T-cell (primary cell): ENCODE measurements around the gene PAPSS2. TPM values are rescaled to one million over a fixed set of nuclear protein-coding genes. Genes with fewer than 3 reads are reported as not detected.

ENCODE experiments used
- ATAC-seq, 4 experiments: fragments of 200-7000 bp in 3 of 4; fragments of 150-1000 bp in 1 of 4; cut with Tn5 transposase; replicated peaks in 1 of 4; 1 replicate in 3 of 4; 2 replicates in 1 of 4; pipeline ENCODE4 v1.10.0; 2021; ENCODE audit warnings: moderate library complexity in 3 of 4, mild to moderate bottlenecking in 2 of 4, moderate number of reproducible peaks in 1 of 4
- CTCF ChIA-PET, 2 donors: fragments of 300-600 bp; sonication (Branson Sonifier 250); formaldehyde crosslinking; loops; one replicate each; lab custom pipeline; 2022; ENCODE audit warnings: antibody characterized with exemption in 2 of 2; lab: Charles Lee
- POLR2A ChIA-PET, 2 donors: fragments of 300-600 bp; sonication (Branson Sonifier 250); formaldehyde crosslinking; loops; one replicate each; lab custom pipeline; 2022; ENCODE audit warnings: antibody characterized with exemption in 2 of 2; lab: Charles Lee
- DNase-seq, 35 experiments: peaks; one replicate each; pipeline versions ENCODE4 v3.0.0 to v3.0.0-alpha.2; 2013 to 2023
- H3K27ac ChIP-seq: one replicate; pipeline ENCODE4 v1.5.1; 2013; ENCODE audit warnings: low read length
- H3K27me3 ChIP-seq, 2 experiments: replicated peaks in 1 of 2; 1 replicate in 1 of 2; 2 replicates in 1 of 2; pipeline versions ENCODE4 v1.6.1 to v1.7.0; 2013; ENCODE audit warnings: low read length in 1 of 2, mixed read lengths in 1 of 2; ENCODE audit not compliant: control insufficient read depth in 2 of 2, insufficient read depth in 2 of 2; ENCODE audit errors: extremely low read depth in 1 of 2
- H3K36me3 ChIP-seq, 2 donors: 1 replicate in 1 of 2; 2 replicates in 1 of 2; pipeline versions ENCODE4 v1.6.1 to v1.7.0; 2013; ENCODE audit warnings: low read length in 1 of 2; ENCODE audit not compliant: control insufficient read depth in 2 of 2, insufficient read depth in 1 of 2; ENCODE audit errors: extremely low read depth in 1 of 2
- H3K4me1 ChIP-seq, 2 experiments: 1 replicate in 1 of 2; 2 replicates in 1 of 2; pipeline versions ENCODE4 v1.6.1 to v1.7.0; 2013; ENCODE audit warnings: low read length in 2 of 2, mixed read lengths in 1 of 2; ENCODE audit not compliant: insufficient read depth in 2 of 2, control insufficient read depth in 1 of 2; ENCODE audit errors: extremely low read depth in 1 of 2
- H3K4me3 ChIP-seq, 2 donors: 1 replicate in 1 of 2; 2 replicates in 1 of 2; pipeline versions ENCODE4 v1.5.1 to v1.7.0; 2013; ENCODE audit warnings: mild to moderate bottlenecking in 2 of 2, low read length in 1 of 2, moderate library complexity in 1 of 2; ENCODE audit not compliant: control insufficient read depth in 1 of 2; ENCODE audit errors: extremely low read depth in 1 of 2
- H3K9me3 ChIP-seq: 2 replicates; pipeline ENCODE4 v1.7.0; 2013
- H3K27ac Mint-ChIP-seq, 2 donors: one replicate each; pipeline ENCODE4 v1.8.0; 2020 to 2021; ENCODE audit warnings: mild to moderate bottlenecking in 2 of 2, mixed read lengths in 2 of 2
- H3K27me3 Mint-ChIP-seq, 2 donors: one replicate each; pipeline ENCODE4 v1.8.0; 2021 to 2022; ENCODE audit warnings: mixed read lengths in 2 of 2
- H3K36me3 Mint-ChIP-seq: one replicate; pipeline ENCODE4 v1.8.0; 2021; ENCODE audit warnings: mixed read lengths
- H3K4me1 Mint-ChIP-seq, 3 donors: one replicate each; pipeline ENCODE4 v1.8.0; 2020 to 2022; ENCODE audit warnings: mixed read lengths in 3 of 3, mild to moderate bottlenecking in 1 of 3
- H3K4me3 Mint-ChIP-seq, 3 donors: one replicate each; pipeline ENCODE4 v1.8.0; 2020 to 2022; ENCODE audit warnings: mild to moderate bottlenecking in 3 of 3, mixed read lengths in 3 of 3, moderate library complexity in 3 of 3
- H3K9me3 Mint-ChIP-seq, 3 donors: one replicate each; pipeline ENCODE4 v1.8.0; 2020 to 2022; ENCODE audit warnings: mixed read lengths in 3 of 3
- WGBS: methylation state at CpG from one replicate; pipeline ENCODE4 v1.1.5; 2013; ENCODE audit warnings: missing lambda C conversion rate; ENCODE audit not compliant: insufficient coverage; 5-methylcytosine and 5-hydroxymethylcytosine counted together
- total RNA-seq, 35 experiments: library from RNA in 6 of 35; stranded (reverse) in 6 of 35; fragments of 120-200 nt in 1 of 35; gene quantifications; one replicate each; pipeline versions ENCODE4 v1.2.1 to v1.2.4 and lab custom pipeline; 2013 to 2026

Gene PAPSS2
- total RNA-seq, 5 donors from 2014 or later (not counting 1 experiment from before 2014, with no cell fraction given) = 0.35 to 1.8 (median 0.61) TPM; not detected in 2

GRCh38 chr10:87694011-87694794 is 34.5 kb downstream of the PAPSS2 start:
- H3K27me3 ChIP-seq = peaks cover 0 to 7% of the 10 kb centered on the region in 2 experiments
- H3K27me3 Mint-ChIP-seq = peaks cover 3 to 9% of the 10 kb centered on the region in 2 donors
- 93% methylated on average over 2 of the region's 4 CpGs for WGBS
- no peaks in the 10 kb centered on the region for H3K9me3 ChIP-seq
- no peaks in the 10 kb centered on the region for H3K4me1 ChIP-seq
- no peak overlapping the region for H3K4me3 ChIP-seq
- DNase-seq (no peak), ATAC-seq (no peak)
- H3K4me1 Mint-ChIP-seq = no peaks in the 10 kb centered on the region
- H3K9me3 Mint-ChIP-seq = no peaks in the 10 kb centered on the region
- ChIA-PET CTCF (interaction anchor here in 1 of 2 donors (0.6 kb wide), 1 partner anchor 1001 kb away, joined by 3 read pairs; no protein-coding TSS in a partner anchor), POLR2A (interaction anchor here in 1 of 2 donors (0.5 kb wide), 1 partner anchor 1238 kb away, joined by 9 read pairs; no protein-coding TSS in a partner anchor)
- no peak overlapping the region for H3K27ac Mint-ChIP-seq
- H3K36me3 Mint-ChIP-seq = no peaks in the 10 kb centered on the region
- H3K36me3 ChIP-seq = no peaks in the 10 kb centered on the region
- H3K4me3 Mint-ChIP-seq = no peak overlapping the region
- H3K27ac ChIP-seq = no peak overlapping the region

- Mint-ChIP-seq H3K9me3 (no peaks in the 10 kb centered on the region), H3K27me3 (peaks cover 3 to 10% of the 10 kb centered on the region in 2 donors), H3K36me3 (no peaks in the 10 kb centered on the region), H3K27ac (no peak overlapping the region), H3K4me3 (no peak overlapping the region), H3K4me1 (no peaks in the 10 kb centered on the region)
- H3K4me3 ChIP-seq = no peak overlapping the region
- no peaks in the 10 kb centered on the region for H3K4me1 ChIP-seq
- ATAC-seq (no peak), DNase-seq (no peak)
- H3K27me3 ChIP-seq = peaks cover 0 to 11% of the 10 kb centered on the region in 2 experiments
- WGBS = no CpG with 5 or more reads among the region's 3 CpGs
- no peak overlapping the region for H3K27ac ChIP-seq
- no peaks in the 10 kb centered on the region for H3K36me3 ChIP-seq
- CTCF ChIA-PET = interaction anchor here in 1 of 2 donors (0.6 kb wide), 1 partner anchor 1002 kb away, joined by 3 read pairs; no protein-coding TSS in a partner anchor
- no peaks in the 10 kb centered on the region for H3K9me3 ChIP-seq
- POLR2A ChIA-PET = no interaction called here
Observed at GRCh38 chr10:87695074-87695473, 35.4 kb downstream of the PAPSS2 start.

DNA sequence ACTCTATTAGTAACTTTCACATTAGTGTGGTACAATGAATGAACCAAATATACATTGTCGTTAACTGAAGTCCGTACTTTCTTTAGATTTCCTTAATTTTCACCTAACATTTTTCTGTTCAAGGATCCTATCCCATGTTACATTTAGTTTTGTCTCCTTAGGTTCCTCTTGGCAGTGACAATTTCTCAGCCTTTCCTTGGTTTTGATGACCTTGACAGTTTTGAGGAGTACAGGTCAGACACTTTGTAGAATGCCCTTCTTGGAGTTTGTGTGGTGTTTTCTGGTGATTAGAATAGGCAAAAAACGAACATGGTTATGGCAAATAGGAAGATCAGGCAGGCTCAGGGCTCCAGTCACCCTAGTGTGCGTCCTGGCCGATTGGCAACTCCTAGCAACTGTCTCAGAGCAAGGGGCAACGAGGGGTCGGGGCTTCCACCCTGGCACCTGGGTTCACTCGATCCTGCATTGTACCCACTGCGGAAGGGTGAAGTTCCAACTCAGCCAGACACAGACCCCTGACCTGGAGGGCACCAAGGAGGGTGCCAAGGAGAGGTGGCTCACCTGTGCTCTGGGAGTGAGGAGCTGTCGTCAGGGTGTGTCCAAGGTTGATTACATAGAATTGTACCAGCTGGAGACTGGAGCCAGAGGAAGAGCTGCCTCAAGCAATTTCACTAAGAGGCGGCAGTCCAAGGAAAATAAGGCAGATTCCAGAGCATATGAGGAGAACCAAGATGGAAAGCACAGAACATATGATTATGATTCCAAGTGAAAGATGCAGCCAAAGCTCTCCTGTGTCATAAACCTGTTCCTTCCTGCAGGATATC is 37.5 kb downstream of the PAPSS2 start:
- Mint-ChIP-seq H3K4me1 (no peaks in the 10 kb centered on the region), H3K36me3 (no peaks in the 10 kb centered on the region), H3K27ac (no peak overlapping the region), H3K9me3 (no peaks in the 10 kb centered on the region), H3K27me3 (peaks cover 3 to 13% of the 10 kb centered on the region in 2 donors), H3K4me3 (no peak overlapping the region)
- Histone ChIP-seq H3K36me3 (no peaks in the 10 kb centered on the region), H3K27me3 (peaks cover 0 to 11% of the 10 kb centered on the region in 2 experiments), H3K4me3 (no peak overlapping the region), H3K9me3 (no peaks in the 10 kb centered on the region), H3K27ac (no peak overlapping the region), H3K4me1 (no peaks in the 10 kb centered on the region)
- POLR2A ChIA-PET = no interaction called here
- CTCF ChIA-PET = no interaction called here
- ATAC-seq = no peak
- no peak for DNase-seq
- 88% methylated on average over 8 of the region's 11 CpGs for WGBS

GRCh38 chr10:87700031-87700796 is 40.5 kb downstream of the PAPSS2 start:
- ATAC-seq = no peak
- Mint-ChIP-seq H3K4me3 (no peak overlapping the region), H3K36me3 (no peaks in the 10 kb centered on the region), H3K9me3 (no peaks in the 10 kb centered on the region), H3K27ac (no peak overlapping the region), H3K27me3 (peaks cover 3 to 13% of the 10 kb centered on the region in 2 donors), H3K4me1 (no peaks in the 10 kb centered on the region)
- DNase-seq = no peak
- no peak overlapping the region for H3K4me3 ChIP-seq
- ChIA-PET CTCF (no interaction called here), POLR2A (no interaction called here)
- no peaks in the 10 kb centered on the region for H3K4me1 ChIP-seq
- no peaks in the 10 kb centered on the region for H3K9me3 ChIP-seq
- H3K27me3 ChIP-seq = peaks cover 0 to 16% of the 10 kb centered on the region in 2 experiments
- no peak overlapping the region for H3K27ac ChIP-seq
- WGBS = no CpG with 5 or more reads among the region's 7 CpGs
- no peaks in the 10 kb centered on the region for H3K36me3 ChIP-seq

DNA sequence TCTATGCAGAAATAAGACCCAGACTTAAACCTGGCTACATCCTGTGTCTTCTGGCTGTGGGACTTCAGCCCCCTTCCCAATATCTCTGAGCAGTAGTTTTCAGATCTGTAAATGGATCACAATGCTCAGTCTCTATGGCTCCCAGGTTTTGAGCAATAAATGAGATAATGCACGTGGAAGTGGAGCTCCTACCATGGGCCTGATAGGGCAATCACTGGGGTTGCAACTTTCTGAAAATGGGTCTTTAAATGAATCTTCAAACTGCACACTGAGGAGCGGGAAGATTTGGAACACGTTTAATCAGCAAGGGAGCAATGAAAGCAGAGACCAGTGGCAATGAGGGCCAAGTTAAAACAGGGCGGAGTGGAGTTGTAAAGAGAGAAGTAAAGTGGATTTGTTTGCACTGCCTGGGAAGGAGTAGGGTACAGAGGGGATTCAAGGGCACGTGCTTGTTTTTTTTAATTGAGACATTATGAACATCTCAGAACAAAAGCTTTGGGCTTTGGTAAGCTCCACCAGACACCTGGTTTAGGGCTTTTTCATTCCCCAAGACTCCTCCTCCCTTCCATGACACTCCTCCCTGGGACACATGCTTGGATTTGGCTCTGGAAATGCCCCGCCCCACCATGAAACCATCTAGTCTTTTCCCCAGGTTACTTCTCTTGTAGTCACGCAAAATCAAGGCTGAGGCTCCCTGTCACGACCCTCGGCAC is 42.7 kb downstream of the PAPSS2 start:
- no peak overlapping the region for H3K27ac ChIP-seq
- no peak overlapping the region for H3K4me3 ChIP-seq
- no peaks in the 10 kb centered on the region for H3K4me1 Mint-ChIP-seq
- H3K9me3 ChIP-seq = no peaks in the 10 kb centered on the region
- no peaks in the 10 kb centered on the region for H3K4me1 ChIP-seq
- no peaks in the 10 kb centered on the region for H3K36me3 ChIP-seq
- H3K36me3 Mint-ChIP-seq = no peaks in the 10 kb centered on the region
- WGBS = 82% methylated on average over 8 of the region's 9 CpGs
- peaks cover 0 to 12% of the 10 kb centered on the region in 2 experiments for H3K27me3 ChIP-seq
- ATAC-seq (no peak), DNase-seq (no peak)
- H3K27me3 Mint-ChIP-seq = peaks cover 3 to 8% of the 10 kb centered on the region in 2 donors
- no peak overlapping the region for H3K4me3 Mint-ChIP-seq
- ChIA-PET CTCF (interaction anchor here in 1 of 2 donors (0.5 kb wide), 1 partner anchor 1195 kb away, joined by 4 read pairs; no protein-coding TSS in a partner anchor), POLR2A (no interaction called here)
- no peaks in the 10 kb centered on the region for H3K9me3 Mint-ChIP-seq
- no peak overlapping the region for H3K27ac Mint-ChIP-seq
